Measurements from ENCODE around the gene TBC1D20. TPM values are rescaled to one million over a fixed set of nuclear protein-coding genes. Genes with fewer than 3 reads are reported as not detected.

Gene TBC1D20
- total and polyA plus RNA-seq, 2 of the 4 experiments (the other 2 are of a cell fraction): 39.1 to 42.8 TPM

DNA sequence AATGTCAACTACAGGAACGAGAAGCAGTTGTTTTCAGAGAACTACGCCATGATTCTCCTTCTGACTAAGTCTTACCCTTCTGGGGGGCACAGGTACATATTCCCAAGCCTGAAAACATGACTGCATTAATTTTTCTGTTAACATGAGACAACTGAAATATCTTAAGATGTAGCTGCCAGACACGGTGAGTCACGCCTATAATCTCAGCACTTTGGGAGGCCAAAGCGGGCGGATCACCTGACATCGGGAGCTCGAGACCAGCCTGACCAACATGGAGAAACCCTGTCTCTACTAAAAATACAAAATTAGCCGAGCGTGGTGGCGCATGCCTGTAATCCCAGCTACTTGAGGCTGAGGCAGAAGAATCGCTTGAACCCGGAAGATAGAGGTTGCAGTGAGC, 21.7 kb downstream of the TBC1D20 start:
- H2BK15ac ChIP-seq (ENCODE audit: low read depth, low read length): no peak overlapping the region
- in situ Hi-C loops (cut with MboI; ENCODE audit: low sequenced_read_pairs) (no loop called here), intact Hi-C loops (cut with micrococcal nuclease) (no loop called here), dilution Hi-C loops (cut with HindIII; ENCODE audit: low sequenced_read_pairs, unreplicated experiment) (no loop called here)
- H4K8ac ChIP-seq (ENCODE audit: low read depth in 2 of 2, low read length in 2 of 2): no peak overlapping the region
- H3K79me1 ChIP-seq (ENCODE audit: low read depth in 1 of 2, low read length in 2 of 2): peaks cover 19 to 51% of the 10 kb centered on the region in 2 experiments
- ATAC-seq (ENCODE audit: low read depth): no peak
- H2BK120ac ChIP-seq (ENCODE audit: low read depth, low read length): no peak overlapping the region
- H3K36me3 ChIP-seq (ENCODE audit: control insufficient read depth, insufficient read depth, low read length): peaks cover 67% of the 10 kb centered on the region
- DNase-seq: peak; percentile 31
- no peak overlapping the region for H2AK9ac ChIP-seq (replicated peaks; ENCODE audit: low read depth, low read length, poor library complexity)
- H3K4ac ChIP-seq (ENCODE audit: low read depth, low read length): no peak overlapping the region
- H4K20me1 ChIP-seq (ENCODE audit: insufficient read depth, low read length): peaks cover 20% of the 10 kb centered on the region
- 95% methylated on average over 8 of the region's 13 CpGs; no CpG with 5 or more reads in 1 of the 2 experiments for WGBS, 2 experiments (ENCODE audit: extremely low coverage in 2 of 2, insufficient read length in 1 of 2)
- H4K5ac ChIP-seq (ENCODE audit: low read depth, low read length): no peak overlapping the region
- H3K27me3 ChIP-seq (ENCODE audit: control insufficient read depth, insufficient read depth, low read length): no peaks in the 10 kb centered on the region
- no peak overlapping the region for H2BK5ac ChIP-seq (ENCODE audit: low read depth, low read length, poor library complexity, severe bottlenecking)
- H3K4me2 ChIP-seq (ENCODE audit: low read depth, low read length): no peak overlapping the region
- no peak overlapping the region for H3K23ac ChIP-seq (ENCODE audit: low read depth, low read length)
- BruUV-seq (replicated peaks): no TSS peak
- peaks cover 15% of the 10 kb centered on the region for H3K9me1 ChIP-seq (ENCODE audit: insufficient read depth, low read length)
- H3K4me3 ChIP-seq (ENCODE audit: insufficient read depth, low read depth, low read length): no peak overlapping the region
- no peak overlapping the region for H3K56ac ChIP-seq (ENCODE audit: extremely low read depth, insufficient read depth, low read length)
- TF ChIP-seq SMC3 (IDR thresholded peaks at IDR 0.05; ENCODE audit: low read depth, low read length) (no peak), NFE2L2 (IDR thresholded peaks at IDR 0.05; ENCODE audit: low read depth, low read length) (no peak), CHD1 (IDR thresholded peaks at IDR 0.05; ENCODE audit: low read depth, low read length) (no peak), MXI1 (IDR thresholded peaks at IDR 0.05; ENCODE audit: borderline replicate concordance, low read depth, low read length) (no peak), CEBPB (IDR thresholded peaks at IDR 0.05; ENCODE audit: low read depth, low read length) (no peak), FOS (IDR thresholded peaks at IDR 0.05; ENCODE audit: low read depth, low read length) (no peak)
- TF ChIP-seq, protein P1, sequence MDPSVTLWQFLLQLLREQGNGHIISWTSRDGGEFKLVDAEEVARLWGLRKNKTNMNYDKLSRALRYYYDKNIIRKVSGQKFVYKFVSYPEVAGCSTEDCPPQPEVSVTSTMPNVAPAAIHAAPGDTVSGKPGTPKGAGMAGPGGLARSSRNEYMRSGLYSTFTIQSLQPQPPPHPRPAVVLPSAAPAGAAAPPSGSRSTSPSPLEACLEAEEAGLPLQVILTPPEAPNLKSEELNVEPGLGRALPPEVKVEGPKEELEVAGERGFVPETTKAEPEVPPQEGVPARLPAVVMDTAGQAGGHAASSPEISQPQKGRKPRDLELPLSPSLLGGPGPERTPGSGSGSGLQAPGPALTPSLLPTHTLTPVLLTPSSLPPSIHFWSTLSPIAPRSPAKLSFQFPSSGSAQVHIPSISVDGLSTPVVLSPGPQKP (IDR thresholded peaks at IDR 0.05; ENCODE audit: borderline replicate concordance, low read depth, low read length): no peak
- TF ChIP-seq, protein P2, sequence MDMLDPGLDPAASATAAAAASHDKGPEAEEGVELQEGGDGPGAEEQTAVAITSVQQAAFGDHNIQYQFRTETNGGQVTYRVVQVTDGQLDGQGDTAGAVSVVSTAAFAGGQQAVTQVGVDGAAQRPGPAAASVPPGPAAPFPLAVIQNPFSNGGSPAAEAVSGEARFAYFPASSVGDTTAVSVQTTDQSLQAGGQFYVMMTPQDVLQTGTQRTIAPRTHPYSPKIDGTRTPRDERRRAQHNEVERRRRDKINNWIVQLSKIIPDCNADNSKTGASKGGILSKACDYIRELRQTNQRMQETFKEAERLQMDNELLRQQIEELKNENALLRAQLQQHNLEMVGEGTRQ (IDR thresholded peaks at IDR 0.05; ENCODE audit: low read depth, low read length): no peak
- no peak overlapping the region for H2AFZ ChIP-seq (replicated peaks; ENCODE audit: low read length, poor library complexity)
- H2AK5ac ChIP-seq (ENCODE audit: low read depth, low read length): no peak overlapping the region
- H3K27ac ChIP-seq (ENCODE audit: insufficient read depth, low read length): no peak overlapping the region
- H3K4me1 ChIP-seq (ENCODE audit: control insufficient read depth, insufficient read depth, low read length): peaks cover 5% of the 10 kb centered on the region; the same call in 1 of the 2 replicates
- no peak overlapping the region for H4K91ac ChIP-seq (ENCODE audit: insufficient read depth, low read depth, low read length)
- POLR2A ChIA-PET (ENCODE audit: unreplicated experiment): no interaction called here
- CTCF ChIA-PET: no interaction called here
- H3K9ac ChIP-seq (ENCODE audit: low read depth, low read length): no peak overlapping the region
- no peaks in the 10 kb centered on the region for H3K9me3 ChIP-seq (ENCODE audit: control insufficient read depth, insufficient read depth, low read length)
- H2BK20ac ChIP-seq (ENCODE audit: low read depth, low read length): no peak overlapping the region
- no peak overlapping the region for H3K18ac ChIP-seq (ENCODE audit: low read depth, low read length)
- H3K14ac ChIP-seq (replicated peaks; ENCODE audit: low read depth, low read length): no peak overlapping the region

All from IMR-90 (cell line).